HEK293 (cell line): Measurements from ENCODE around the gene ARSD.

Experiments
- CTCF ChIA-PET: fragments of 350-600 bp; formaldehyde crosslinking; extraction: SDS; loops from one replicate; lab custom pipeline; 2021; ENCODE audit warnings: antibody characterized with exemption; lab: Yijun Ruan, JAX
- POLR2A ChIA-PET: fragments of 300-600 bp; formaldehyde crosslinking; extraction: SDS; loops from one replicate; lab custom pipeline; 2020; ENCODE audit warnings: antibody characterized with exemption, inconsistent platforms; lab: Yijun Ruan, JAX
- H3K27ac ChIP-seq: fragments of 200-500 bp; sonication (Bioruptor generic); 2 replicates; pipeline ENCODE4 v1.5.1; 2014; ENCODE audit warnings: low read depth, low read length, control low read depth, inconsistent platforms; ENCODE audit errors: extremely low read depth
- H3K36me3 ChIP-seq, 2 experiments: fragments of 200-500 bp in 1 of 2; sonication (Bioruptor generic) in 1 of 2; 1 replicate in 1 of 2; 2 replicates in 1 of 2; pipeline ENCODE4 v1.5.1; 2014 to 2017; ENCODE audit warnings: inconsistent platforms in 2 of 2, low read length in 2 of 2; ENCODE audit not compliant: control insufficient read depth in 2 of 2, insufficient read depth in 1 of 2
- H3K4me1 ChIP-seq: fragments of 200-500 bp; sonication (Bioruptor generic); 2 replicates; pipeline ENCODE4 v1.5.1; 2014; ENCODE audit warnings: mild to moderate bottlenecking, low read length, inconsistent platforms; ENCODE audit not compliant: control insufficient read depth, insufficient read depth
- H3K4me3 ChIP-seq: 2 replicates; pipeline ENCODE4 v1.5.1; 2011; ENCODE audit warnings: low read depth, mild to moderate bottlenecking, control low read depth, low read length, moderate library complexity
- H3K9me3 ChIP-seq: fragments of 200-500 bp; sonication (Bioruptor generic); 2 replicates; pipeline ENCODE4 v1.5.1; 2014; ENCODE audit warnings: low read depth, low read length, inconsistent platforms; ENCODE audit not compliant: control insufficient read depth, insufficient read depth
- GLIS1 ChIP-seq: fragments of 450-650 bp; formaldehyde crosslinking; IDR thresholded peaks from 2 replicates; pipeline ENCODE4 v1.5.1; 2016; ENCODE audit warnings: missing biosample characterization, missing genetic modification characterization
- HOXA7 ChIP-seq: sonication (generic); formaldehyde crosslinking; IDR thresholded peaks from 2 replicates; pipeline ENCODE4 v1.8.1; 2022; ENCODE audit warnings: missing genetic modification reagents, borderline replicate concordance
- KLF16 ChIP-seq: fragments of 450-650 bp; formaldehyde crosslinking; IDR thresholded peaks from 2 replicates; pipeline ENCODE4 v1.5.1; 2017; ENCODE audit warnings: missing biosample characterization, missing genetic modification characterization
- OSR2 ChIP-seq: fragments of 450-650 bp; formaldehyde crosslinking; IDR thresholded peaks from 2 replicates; pipeline ENCODE4 v1.5.1; 2016; ENCODE audit warnings: missing biosample characterization, missing genetic modification characterization
- OVOL3 ChIP-seq: fragments of 450-650 bp; formaldehyde crosslinking; IDR thresholded peaks from 2 replicates; pipeline ENCODE4 v1.5.1; 2016; ENCODE audit warnings: missing biosample characterization, missing genetic modification characterization
- TCF7L2 ChIP-seq: IDR thresholded peaks from 2 replicates; pipeline ENCODE4 v1.6.1; 2011; ENCODE audit warnings: low read depth, mild to moderate bottlenecking, inconsistent platforms, low read length, moderate library complexity, borderline replicate concordance
- ZNF121 ChIP-seq: fragments of 450-650 bp; formaldehyde crosslinking; IDR thresholded peaks from 2 replicates; pipeline ENCODE4 v1.5.1; 2016; ENCODE audit warnings: missing biosample characterization, missing genetic modification characterization
- ZNF184 ChIP-seq: fragments of 450-650 bp; IDR thresholded peaks from 2 replicates; pipeline ENCODE4 v1.5.1; 2018; ENCODE audit warnings: missing biosample characterization, mild to moderate bottlenecking, missing genetic modification characterization
- ZNF211 ChIP-seq: fragments of 450-650 bp; formaldehyde crosslinking; IDR thresholded peaks from 2 replicates; pipeline ENCODE4 v1.5.1; 2016; ENCODE audit warnings: low read depth, missing biosample characterization, missing genetic modification characterization
- ZNF223 ChIP-seq: fragments of 450-650 bp; formaldehyde crosslinking; IDR thresholded peaks from 2 replicates; pipeline ENCODE4 v1.5.1; 2016; ENCODE audit warnings: missing biosample characterization, missing genetic modification characterization
- ZNF292 ChIP-seq: fragments of 450-650 bp; formaldehyde crosslinking; IDR thresholded peaks from 2 replicates; pipeline ENCODE4 v1.5.1; 2016; ENCODE audit warnings: low read depth, missing biosample characterization, missing genetic modification characterization, borderline replicate concordance
- ZNF324 ChIP-seq: fragments of 450-650 bp; formaldehyde crosslinking; IDR thresholded peaks from 2 replicates; pipeline ENCODE4 v1.5.1; 2016; ENCODE audit warnings: missing biosample characterization, missing genetic modification characterization
- ZNF341 ChIP-seq: fragments of 450-650 bp; formaldehyde crosslinking; IDR thresholded peaks from 2 replicates; pipeline ENCODE4; 2016; ENCODE audit warnings: low read depth, missing biosample characterization, missing genetic modification characterization
- ZNF37A ChIP-seq: fragments of 450-650 bp; IDR thresholded peaks from 2 replicates; pipeline ENCODE4 v1.5.1; 2018; ENCODE audit warnings: missing biosample characterization, missing genetic modification characterization
- ZNF394 ChIP-seq: fragments of 450-650 bp; formaldehyde crosslinking; IDR thresholded peaks from 2 replicates; pipeline ENCODE4 v1.5.1; 2016; ENCODE audit warnings: missing biosample characterization, missing genetic modification characterization, mild to moderate bottlenecking, moderate library complexity, borderline replicate concordance
- ZNF404 ChIP-seq: fragments of 450-650 bp; formaldehyde crosslinking; IDR thresholded peaks from 2 replicates; pipeline ENCODE4 v1.5.1; 2017; ENCODE audit warnings: missing biosample characterization, missing genetic modification characterization
- ZNF626 ChIP-seq: fragments of 450-650 bp; sonication (Bioruptor Pico); formaldehyde crosslinking; IDR thresholded peaks from 2 replicates; pipeline ENCODE4 v1.5.1; 2018; ENCODE audit warnings: missing biosample characterization, missing genetic modification characterization, inconsistent platforms
- ZNF768 ChIP-seq: fragments of 450-650 bp; formaldehyde crosslinking; IDR thresholded peaks from 2 replicates; pipeline ENCODE4 v1.5.1; 2018; ENCODE audit warnings: missing biosample characterization, mild to moderate bottlenecking, missing genetic modification characterization
- ZNF792 ChIP-seq: fragments of 450-650 bp; formaldehyde crosslinking; IDR thresholded peaks from 2 replicates; pipeline ENCODE4 v1.5.1; 2016; ENCODE audit warnings: missing biosample characterization, missing genetic modification characterization
- ZSCAN23 ChIP-seq: fragments of 450-650 bp; formaldehyde crosslinking; IDR thresholded peaks from 2 replicates; pipeline ENCODE4 v1.5.1; 2016; ENCODE audit warnings: missing biosample characterization, missing genetic modification characterization
- TF ChIP-seq, protein P1 (sequence below): fragments of 450-650 bp; formaldehyde crosslinking; IDR thresholded peaks from 2 replicates; pipeline ENCODE4 v1.5.1; 2017; ENCODE audit warnings: missing biosample characterization, missing genetic modification characterization
- TF ChIP-seq, protein P2 (sequence below): fragments of 450-650 bp; formaldehyde crosslinking; IDR thresholded peaks from 2 replicates; pipeline ENCODE4 v1.5.1; 2016; ENCODE audit warnings: missing biosample characterization, missing genetic modification characterization
- TF ChIP-seq, protein P3 (sequence below): fragments of 450-650 bp; formaldehyde crosslinking; IDR thresholded peaks from 2 replicates; pipeline ENCODE4 v1.5.1; 2016; ENCODE audit warnings: missing biosample characterization, missing genetic modification characterization
- TF ChIP-seq, protein P4 (sequence below): fragments of 450-650 bp; formaldehyde crosslinking; IDR thresholded peaks from 2 replicates; pipeline ENCODE4 v1.5.1; 2016; ENCODE audit warnings: missing biosample characterization, missing genetic modification characterization
- TF ChIP-seq, protein P5 (sequence below): fragments of 450-650 bp; formaldehyde crosslinking; IDR thresholded peaks from 2 replicates; pipeline ENCODE4 v1.5.1; 2016; ENCODE audit warnings: missing biosample characterization, missing genetic modification characterization

ARSD gene

DNA sequence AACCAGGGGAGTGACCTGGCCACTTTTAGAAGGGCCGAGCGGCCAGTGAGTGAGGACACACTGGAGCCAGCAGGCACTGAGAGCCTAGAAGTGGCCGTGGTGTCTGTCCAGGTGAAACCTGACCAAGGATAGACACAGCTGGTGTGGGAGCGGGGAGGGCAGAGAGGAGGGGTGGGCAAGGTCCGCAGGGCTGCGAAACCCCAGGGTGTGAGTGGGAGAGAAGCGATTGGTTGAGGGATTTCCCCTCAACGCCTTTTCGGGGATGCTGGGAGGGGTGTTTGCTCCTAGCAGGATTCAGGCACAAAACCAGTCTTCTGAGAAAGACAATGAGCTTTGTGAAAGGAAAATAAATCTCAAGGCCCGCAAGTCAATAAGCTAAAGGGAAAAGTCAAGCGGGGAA is 33.2 kb upstream of the ARSD start:
- no peak for TF ChIP-seq TCF7L2
- TF ChIP-seq, protein P1, sequence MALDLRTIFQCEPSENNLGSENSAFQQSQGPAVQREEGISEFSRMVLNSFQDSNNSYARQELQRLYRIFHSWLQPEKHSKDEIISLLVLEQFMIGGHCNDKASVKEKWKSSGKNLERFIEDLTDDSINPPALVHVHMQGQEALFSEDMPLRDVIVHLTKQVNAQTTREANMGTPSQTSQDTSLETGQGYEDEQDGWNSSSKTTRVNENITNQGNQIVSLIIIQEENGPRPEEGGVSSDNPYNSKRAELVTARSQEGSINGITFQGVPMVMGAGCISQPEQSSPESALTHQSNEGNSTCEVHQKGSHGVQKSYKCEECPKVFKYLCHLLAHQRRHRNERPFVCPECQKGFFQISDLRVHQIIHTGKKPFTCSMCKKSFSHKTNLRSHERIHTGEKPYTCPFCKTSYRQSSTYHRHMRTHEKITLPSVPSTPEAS: no peak
- no peak for TF ChIP-seq ZNF626 (tag by site-specific recombination)
- TF ChIP-seq ZNF184: no peak
- TF ChIP-seq, protein P2, sequence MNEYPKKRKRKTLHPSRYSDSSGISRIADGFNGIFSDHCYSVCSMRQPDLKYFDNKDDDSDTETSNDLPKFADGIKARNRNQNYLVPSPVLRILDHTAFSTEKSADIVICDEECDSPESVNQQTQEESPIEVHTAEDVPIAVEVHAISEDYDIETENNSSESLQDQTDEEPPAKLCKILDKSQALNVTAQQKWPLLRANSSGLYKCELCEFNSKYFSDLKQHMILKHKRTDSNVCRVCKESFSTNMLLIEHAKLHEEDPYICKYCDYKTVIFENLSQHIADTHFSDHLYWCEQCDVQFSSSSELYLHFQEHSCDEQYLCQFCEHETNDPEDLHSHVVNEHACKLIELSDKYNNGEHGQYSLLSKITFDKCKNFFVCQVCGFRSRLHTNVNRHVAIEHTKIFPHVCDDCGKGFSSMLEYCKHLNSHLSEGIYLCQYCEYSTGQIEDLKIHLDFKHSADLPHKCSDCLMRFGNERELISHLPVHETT (tag by site-specific recombination): no peak
- no peak for TF ChIP-seq ZNF792
- TF ChIP-seq ZNF121 (tag by site-specific recombination): no peak
- TF ChIP-seq ZNF394: no peak
- no peak for TF ChIP-seq GLIS1 (tag by site-specific recombination)
- no peak for TF ChIP-seq ZNF292 (tag by site-specific recombination)
- TF ChIP-seq KLF16 (tag by site-specific recombination): no peak
- no peak for TF ChIP-seq ZNF37A
- TF ChIP-seq, protein P3, sequence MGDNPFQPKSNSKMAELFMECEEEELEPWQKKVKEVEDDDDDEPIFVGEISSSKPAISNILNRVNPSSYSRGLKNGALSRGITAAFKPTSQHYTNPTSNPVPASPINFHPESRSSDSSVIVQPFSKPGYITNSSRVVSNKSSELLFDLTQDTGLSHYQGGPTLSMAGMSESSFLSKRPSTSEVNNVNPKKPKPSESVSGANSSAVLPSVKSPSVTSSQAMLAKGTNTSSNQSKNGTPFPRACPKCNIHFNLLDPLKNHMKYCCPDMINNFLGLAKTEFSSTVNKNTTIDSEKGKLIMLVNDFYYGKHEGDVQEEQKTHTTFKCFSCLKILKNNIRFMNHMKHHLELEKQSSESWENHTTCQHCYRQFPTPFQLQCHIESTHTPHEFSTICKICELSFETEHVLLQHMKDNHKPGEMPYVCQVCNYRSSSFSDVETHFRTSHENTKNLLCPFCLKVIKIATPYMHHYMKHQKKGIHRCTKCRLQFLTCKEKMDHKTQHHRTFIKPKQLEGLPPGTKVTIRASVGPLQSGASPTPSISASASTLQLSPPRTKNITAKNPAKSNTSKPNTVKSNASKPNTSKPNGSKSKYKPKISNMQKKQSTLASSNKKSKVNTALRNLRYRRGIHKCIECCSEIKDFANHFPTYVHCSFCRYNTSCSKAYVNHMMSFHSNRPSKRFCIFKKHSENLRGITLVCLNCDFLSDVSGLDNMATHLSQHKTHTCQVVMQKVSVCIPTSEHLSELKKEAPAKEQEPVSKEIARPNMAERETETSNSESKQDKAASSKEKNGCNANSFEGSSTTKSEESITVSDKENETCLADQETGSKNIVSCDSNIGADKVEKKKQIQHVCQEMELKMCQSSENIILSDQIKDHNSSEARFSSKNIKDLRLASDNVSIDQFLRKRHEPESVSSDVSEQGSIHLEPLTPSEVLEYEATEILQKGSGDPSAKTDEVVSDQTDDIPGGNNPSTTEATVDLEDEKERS (tag by site-specific recombination): no peak
- TF ChIP-seq OVOL3 (tag by site-specific recombination): no peak
- no peak for TF ChIP-seq OSR2 (tag by site-specific recombination)
- TF ChIP-seq HOXA7 (CRISPR knock-in tag): no peak
- TF ChIP-seq ZNF341 (tag by site-specific recombination): no peak
- TF ChIP-seq, protein P4, sequence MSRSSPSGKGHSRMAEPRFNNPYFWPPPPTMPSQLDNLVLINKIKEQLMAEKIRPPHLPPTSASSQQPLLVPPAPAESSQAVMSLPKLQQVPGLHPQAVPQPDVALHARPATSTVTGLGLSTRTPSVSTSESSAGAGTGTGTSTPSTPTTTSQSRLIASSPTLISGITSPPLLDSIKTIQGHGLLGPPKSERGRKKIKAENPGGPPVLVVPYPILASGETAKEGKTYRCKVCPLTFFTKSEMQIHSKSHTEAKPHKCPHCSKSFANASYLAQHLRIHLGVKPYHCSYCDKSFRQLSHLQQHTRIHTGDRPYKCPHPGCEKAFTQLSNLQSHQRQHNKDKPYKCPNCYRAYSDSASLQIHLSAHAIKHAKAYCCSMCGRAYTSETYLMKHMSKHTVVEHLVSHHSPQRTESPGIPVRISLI: no peak
- TF ChIP-seq ZNF211 (tag by site-specific recombination): no peak
- TF ChIP-seq, all 188 proteins: peak for 0
- POLR2A ChIA-PET: no interaction called here
- Histone ChIP-seq H3K27ac (no peak overlapping the region), H3K9me3 (no peaks in the 10 kb centered on the region), H3K4me3 (no peak overlapping the region), H3K36me3 (no peaks in the 10 kb centered on the region), H3K4me1 (no peaks in the 10 kb centered on the region)
- CTCF ChIA-PET: no interaction called here

DNA sequence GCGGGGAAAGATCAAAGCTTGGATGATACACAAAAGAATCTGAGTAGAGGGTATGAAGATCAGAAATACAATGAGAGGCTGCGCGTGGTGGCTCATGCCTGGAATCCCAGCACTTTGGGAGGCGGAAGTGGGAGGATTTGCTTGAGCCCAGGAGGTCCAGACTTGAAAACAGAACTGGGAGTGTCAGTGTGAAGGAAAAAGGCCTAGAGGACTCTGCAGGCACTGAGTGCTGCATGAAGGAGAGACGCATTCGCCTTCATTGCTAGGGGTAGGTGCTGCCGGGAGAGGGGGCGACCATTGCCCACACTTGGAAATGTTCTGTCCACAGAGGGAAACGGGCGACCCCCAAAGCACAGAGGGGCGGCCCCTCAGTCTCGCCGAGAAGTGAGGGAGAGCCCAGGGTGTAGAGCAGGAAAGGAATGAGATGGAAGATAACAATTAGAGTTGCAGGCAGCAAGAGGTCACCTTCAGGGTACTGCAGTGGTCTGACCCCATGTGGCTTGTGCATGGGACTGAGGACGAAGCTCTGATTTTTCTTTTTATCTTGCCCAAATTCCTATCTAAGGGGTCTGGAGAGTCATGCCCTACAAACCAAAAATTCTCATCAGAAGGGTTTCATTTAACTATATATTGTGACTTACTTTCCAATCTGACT is 31.8 kb upstream of the ARSD start:
- no peak overlapping the region for H3K4me3 ChIP-seq
- H3K4me1 ChIP-seq: no peaks in the 10 kb centered on the region
- no peak overlapping the region for H3K27ac ChIP-seq
- TF ChIP-seq ZNF223 (tag by site-specific recombination) (no peak), ZNF404 (tag by site-specific recombination) (no peak), ZNF768 (tag by site-specific recombination) (no peak), ZNF324 (no peak), ZSCAN23 (tag by site-specific recombination) (no peak)
- TF ChIP-seq, protein P4: no peak
- TF ChIP-seq, protein P5, sequence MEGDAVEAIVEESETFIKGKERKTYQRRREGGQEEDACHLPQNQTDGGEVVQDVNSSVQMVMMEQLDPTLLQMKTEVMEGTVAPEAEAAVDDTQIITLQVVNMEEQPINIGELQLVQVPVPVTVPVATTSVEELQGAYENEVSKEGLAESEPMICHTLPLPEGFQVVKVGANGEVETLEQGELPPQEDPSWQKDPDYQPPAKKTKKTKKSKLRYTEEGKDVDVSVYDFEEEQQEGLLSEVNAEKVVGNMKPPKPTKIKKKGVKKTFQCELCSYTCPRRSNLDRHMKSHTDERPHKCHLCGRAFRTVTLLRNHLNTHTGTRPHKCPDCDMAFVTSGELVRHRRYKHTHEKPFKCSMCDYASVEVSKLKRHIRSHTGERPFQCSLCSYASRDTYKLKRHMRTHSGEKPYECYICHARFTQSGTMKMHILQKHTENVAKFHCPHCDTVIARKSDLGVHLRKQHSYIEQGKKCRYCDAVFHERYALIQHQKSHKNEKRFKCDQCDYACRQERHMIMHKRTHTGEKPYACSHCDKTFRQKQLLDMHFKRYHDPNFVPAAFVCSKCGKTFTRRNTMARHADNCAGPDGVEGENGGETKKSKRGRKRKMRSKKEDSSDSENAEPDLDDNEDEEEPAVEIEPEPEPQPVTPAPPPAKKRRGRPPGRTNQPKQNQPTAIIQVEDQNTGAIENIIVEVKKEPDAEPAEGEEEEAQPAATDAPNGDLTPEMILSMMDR: no peak
- TF ChIP-seq, all 188 proteins: peak for 0
- Histone ChIP-seq H3K36me3 (no peaks in the 10 kb centered on the region), H3K9me3 (no peaks in the 10 kb centered on the region)
- ChIA-PET CTCF (no interaction called here), POLR2A (no interaction called here)
